IMR-90 (cell line): Measurements from ENCODE around the gene KAT7. TPM values are rescaled to one million over a fixed set of nuclear protein-coding genes. Genes with fewer than 3 reads are reported as not detected.

Source experiments
- ATAC-seq: fragments of 200-7000 bp; cut with Tn5 transposase; 2 replicates; pipeline ENCODE4 v1.9.1; 2020; ENCODE audit warnings: low read depth, mild to moderate bottlenecking, moderate library complexity
- BruUV-seq: library from RNA; stranded (reverse); fragments of 400-500 nt; replicated peaks from 2 replicates; lab custom pipeline; 2021; lab: Mats Ljungman, UMichigan
- CTCF ChIA-PET: fragments of 300-600 bp; formaldehyde crosslinking; extraction: SDS; loops from one replicate; lab custom pipeline; 2021; ENCODE audit warnings: antibody characterized with exemption; lab: Yijun Ruan, JAX
- POLR2A ChIA-PET: fragments of 300-600 bp; sonication (Branson Sonifier 250); formaldehyde crosslinking; loops from one replicate; lab custom pipeline; 2022; ENCODE audit warnings: antibody characterized with exemption; ENCODE audit not compliant: unreplicated experiment; lab: Charles Lee
- DNase-seq: peaks from one replicate; pipeline ENCODE4 v3.0.0; 2013
- H2AFZ ChIP-seq: replicated peaks from 2 replicates; pipeline ENCODE3; 2013; ENCODE audit warnings: low read length, mild to moderate bottlenecking; ENCODE audit not compliant: poor library complexity
- H2AK5ac ChIP-seq: 2 replicates; pipeline ENCODE4 v1.6.1; 2013; ENCODE audit warnings: low read depth, low read length, inconsistent platforms
- H2AK9ac ChIP-seq: replicated peaks from 2 replicates; pipeline ENCODE3; 2013; ENCODE audit warnings: mild to moderate bottlenecking, low read depth, low read length, moderate library complexity; ENCODE audit not compliant: poor library complexity
- H2BK120ac ChIP-seq: 2 replicates; pipeline ENCODE4 v1.6.1; 2013; ENCODE audit warnings: low read depth, low read length, inconsistent platforms
- H2BK15ac ChIP-seq: 3 replicates; pipeline ENCODE4 v1.6.1; 2013; ENCODE audit warnings: low read depth, low read length, inconsistent platforms
- H2BK20ac ChIP-seq: 2 replicates; pipeline ENCODE4 v1.6.1; 2013; ENCODE audit warnings: low read depth, mild to moderate bottlenecking, inconsistent platforms, low read length, moderate library complexity
- H2BK5ac ChIP-seq: 2 replicates; pipeline ENCODE4 v1.6.1; 2013; ENCODE audit warnings: mild to moderate bottlenecking, low read depth, low read length, inconsistent platforms; ENCODE audit not compliant: poor library complexity, severe bottlenecking
- H3K14ac ChIP-seq: replicated peaks from 2 replicates; pipeline ENCODE4 v1.6.1; 2013; ENCODE audit warnings: low read depth, low read length, inconsistent platforms
- H3K18ac ChIP-seq: 2 replicates; pipeline ENCODE4 v1.6.1; 2013; ENCODE audit warnings: low read depth, low read length, control low read depth
- H3K23ac ChIP-seq: 2 replicates; pipeline ENCODE4 v1.6.1; 2013; ENCODE audit warnings: low read depth, low read length, inconsistent platforms
- H3K27ac ChIP-seq: 2 replicates; pipeline ENCODE4 v1.5.1; 2013; ENCODE audit warnings: mild to moderate bottlenecking, control low read depth, low read length; ENCODE audit not compliant: insufficient read depth
- H3K27me3 ChIP-seq: 2 replicates; pipeline ENCODE4 v1.6.1; 2013; ENCODE audit warnings: low read length; ENCODE audit not compliant: control insufficient read depth, insufficient read depth
- H3K36me3 ChIP-seq: 2 replicates; pipeline ENCODE4 v1.6.1; 2013; ENCODE audit warnings: low read length, mixed read lengths; ENCODE audit not compliant: control insufficient read depth, insufficient read depth
- H3K4ac ChIP-seq: 2 replicates; pipeline ENCODE4 v1.6.1; 2013; ENCODE audit warnings: low read depth, low read length, inconsistent platforms
- H3K4me1 ChIP-seq: 2 replicates; pipeline ENCODE4 v1.6.1; 2013; ENCODE audit warnings: low read length, mixed read lengths; ENCODE audit not compliant: control insufficient read depth, insufficient read depth
- H3K4me2 ChIP-seq: 2 replicates; pipeline ENCODE4 v1.6.1; 2013; ENCODE audit warnings: low read depth, mild to moderate bottlenecking, control low read depth, low read length, moderate library complexity
- H3K4me3 ChIP-seq: 2 replicates; pipeline ENCODE4 v1.5.1; 2013; ENCODE audit warnings: low read depth, mild to moderate bottlenecking, control low read depth, low read length, moderate library complexity; ENCODE audit not compliant: insufficient read depth
- H3K56ac ChIP-seq: 2 replicates; pipeline ENCODE4 v1.6.1; 2013; ENCODE audit warnings: low read length, inconsistent platforms; ENCODE audit not compliant: insufficient read depth; ENCODE audit errors: extremely low read depth
- H3K79me1 ChIP-seq, 2 experiments: 2 replicates each; pipeline ENCODE4 v1.6.1; 2013; ENCODE audit warnings: low read length in 2 of 2, inconsistent platforms in 1 of 2, low read depth in 1 of 2
- H3K9ac ChIP-seq: 2 replicates; pipeline ENCODE4 v1.6.1; 2013; ENCODE audit warnings: low read depth, low read length, control low read depth
- H3K9me1 ChIP-seq: 2 replicates; pipeline ENCODE4 v1.6.1; 2013; ENCODE audit warnings: low read length, inconsistent platforms; ENCODE audit not compliant: insufficient read depth
- H3K9me3 ChIP-seq: 2 replicates; pipeline ENCODE4 v1.6.1; 2013; ENCODE audit warnings: low read length; ENCODE audit not compliant: control insufficient read depth, insufficient read depth
- H4K20me1 ChIP-seq: 2 replicates; pipeline ENCODE4 v1.6.1; 2013; ENCODE audit warnings: low read length, inconsistent platforms; ENCODE audit not compliant: insufficient read depth
- H4K5ac ChIP-seq: 2 replicates; pipeline ENCODE4 v1.6.1; 2013; ENCODE audit warnings: mild to moderate bottlenecking, low read depth, low read length, control low read depth
- H4K8ac ChIP-seq, 2 experiments: 2 replicates each; pipeline ENCODE4 v1.6.1; 2013; ENCODE audit warnings: low read depth in 2 of 2, low read length in 2 of 2, control low read depth in 1 of 2, inconsistent platforms in 1 of 2
- H4K91ac ChIP-seq: 2 replicates; pipeline ENCODE4 v1.6.1; 2013; ENCODE audit warnings: low read depth, low read length, inconsistent platforms; ENCODE audit not compliant: insufficient read depth
- BHLHE40 ChIP-seq: fragments of 150-350 bp; IDR thresholded peaks from 2 replicates; pipeline ENCODE4 v1.6.1; 2016; ENCODE audit warnings: mild to moderate bottlenecking, low read depth, low read length
- CEBPB ChIP-seq: IDR thresholded peaks from 2 replicates; pipeline ENCODE4 v1.6.1; 2012; ENCODE audit warnings: low read depth, low read length, improper control_type of control experiment
- CHD1 ChIP-seq: IDR thresholded peaks from 2 replicates; pipeline ENCODE4 v1.6.1; 2012; ENCODE audit warnings: low read depth, low read length, improper control_type of control experiment
- ELK1 ChIP-seq: fragments of 150-350 bp; IDR thresholded peaks from 2 replicates; pipeline ENCODE4 v1.6.1; 2016; ENCODE audit warnings: low read depth, mild to moderate bottlenecking, low read length, moderate library complexity, borderline replicate concordance
- FOS ChIP-seq: fragments of 150-350 bp; IDR thresholded peaks from 2 replicates; pipeline ENCODE4 v1.6.1; 2016; ENCODE audit warnings: low read depth, low read length
- MAFK ChIP-seq: IDR thresholded peaks from 2 replicates; pipeline ENCODE4 v1.6.1; 2012; ENCODE audit warnings: low read depth, low read length, improper control_type of control experiment
- MAZ ChIP-seq: IDR thresholded peaks from 2 replicates; pipeline ENCODE4 v1.6.1; 2012; ENCODE audit warnings: low read depth, mild to moderate bottlenecking, low read length, improper control_type of control experiment, moderate library complexity, borderline replicate concordance
- MXI1 ChIP-seq: IDR thresholded peaks from 2 replicates; pipeline ENCODE4 v1.6.1; 2012; ENCODE audit warnings: low read depth, mild to moderate bottlenecking, low read length, moderate library complexity, borderline replicate concordance
- NFE2L2 ChIP-seq: fragments of 150-350 bp; IDR thresholded peaks from 2 replicates; pipeline ENCODE4 v1.6.1; 2016; ENCODE audit warnings: low read depth, mild to moderate bottlenecking, low read length
- POLR2A ChIP-seq: IDR thresholded peaks from 2 replicates; pipeline ENCODE4 v1.6.1; 2012; ENCODE audit warnings: mild to moderate bottlenecking, low read depth, low read length
- RAD21 ChIP-seq: IDR thresholded peaks from 2 replicates; pipeline ENCODE4 v1.6.1; 2012; ENCODE audit warnings: low read length, improper control_type of control experiment
- RCOR1 ChIP-seq: IDR thresholded peaks from 2 replicates; pipeline ENCODE4 v1.6.1; 2012; ENCODE audit warnings: mild to moderate bottlenecking, low read length, improper control_type of control experiment; ENCODE audit not compliant: insufficient replicate concordance
- RFX5 ChIP-seq: IDR thresholded peaks from 2 replicates; pipeline ENCODE4 v1.8.0; 2012; ENCODE audit warnings: low read depth, mild to moderate bottlenecking, low read length, moderate library complexity
- SMC3 ChIP-seq: fragments of 150-350 bp; IDR thresholded peaks from 2 replicates; pipeline ENCODE4 v1.6.1; 2016; ENCODE audit warnings: low read depth, mild to moderate bottlenecking, antibody characterized with exemption, low read length, moderate library complexity
- USF2 ChIP-seq: fragments of 150-350 bp; IDR thresholded peaks from 2 replicates; pipeline ENCODE4 v1.6.1; 2017; ENCODE audit warnings: mild to moderate bottlenecking, antibody characterized with exemption, low read length, low read depth
- WGBS, 2 experiments: methylation state at CpG; one replicate each; pipeline versions ENCODE4 v1.1.5 to v1.1.7; 2013; ENCODE audit warnings: missing lambda C conversion rate in 2 of 2; ENCODE audit not compliant: insufficient read length in 1 of 2; ENCODE audit errors: extremely low coverage in 2 of 2; 5-methylcytosine and 5-hydroxymethylcytosine counted together
- dilution Hi-C: fragments of 300-500 bp; cut with HindIII; formaldehyde crosslinking; loops from one replicate; pipeline ENCODE4 v1.14.3; 2018; ENCODE audit warnings: low sequenced_read_pairs; ENCODE audit not compliant: unreplicated experiment
- in situ Hi-C: fragments of 300-500 bp; cut with MboI; formaldehyde crosslinking; loops from 3 replicates; pipeline ENCODE4 v1.14.3; 2019; ENCODE audit warnings: low sequenced_read_pairs, inconsistent platforms, mixed read lengths
- intact Hi-C: fragments of 100-400 bp; cut with micrococcal nuclease; formaldehyde crosslinking; loops from 2 replicates; pipeline ENCODE4 v1.10.0; 2022
- polyA plus RNA-seq, 3 experiments: library from polyadenylated mRNA; depleted of rRNA; stranded (reverse); fragments of >200 nt; gene quantifications; 2 replicates each; pipeline ENCODE4 v1.2.3, GENCODE V29; 2012; ENCODE audit warnings: low replicate concordance in 1 of 3
- total RNA-seq: library from RNA; depleted of rRNA; stranded (reverse); fragments of >200 nt; gene quantifications from 2 replicates; pipeline ENCODE4 v1.2.3, GENCODE V29; 2012

KAT7 gene
- total and polyA plus RNA-seq, 2 of the 4 experiments (the other 2 are of a cell fraction), result 16.9 to 21.9 TPM

GRCh38 chr17:49756323-49757150, 31.9 kb upstream of the KAT7 start:
- ATAC-seq (no peak), DNase-seq (no peak)
- H2AFZ ChIP-seq, result no peak overlapping the region
- H3K36me3 ChIP-seq, result no peaks in the 10 kb centered on the region
- H3K4me3 ChIP-seq, result no peak overlapping the region
- no CpG with 5 or more reads among the region's 9 CpGs for WGBS, 2 experiments
- no peaks in the 10 kb centered on the region for H3K4me1 ChIP-seq
- H3K56ac ChIP-seq, result no peak overlapping the region
- in situ Hi-C loops, result no loop called here
- no TSS peak for BruUV-seq
- H3K4ac ChIP-seq, result no peak overlapping the region
- intact Hi-C loops, result no loop called here
- no peak overlapping the region for H2BK5ac ChIP-seq
- H2BK15ac ChIP-seq, result no peak overlapping the region
- H4K5ac ChIP-seq, result no peak overlapping the region
- no peak overlapping the region for H3K9ac ChIP-seq
- H3K79me1 ChIP-seq, result no peaks in the 10 kb centered on the region
- no peak overlapping the region for H3K27ac ChIP-seq
- H2AK9ac ChIP-seq, result no peak overlapping the region
- H2BK20ac ChIP-seq, result no peak overlapping the region
- POLR2A ChIA-PET, result no interaction called here
- H4K20me1 ChIP-seq, result no peaks in the 10 kb centered on the region
- CTCF ChIA-PET, result interaction anchor here (0.5 to 0.6 kb wide), 2 partner anchors 30 to 95 kb away, joined by 3 to 5 read pairs; no protein-coding TSS in a partner anchor
- H3K14ac ChIP-seq, result no peak overlapping the region
- no peak overlapping the region for H2BK120ac ChIP-seq
- H2AK5ac ChIP-seq, result no peak overlapping the region
- no peaks in the 10 kb centered on the region for H3K9me3 ChIP-seq
- no peak overlapping the region for H3K18ac ChIP-seq
- no peak overlapping the region for H3K23ac ChIP-seq
- H4K91ac ChIP-seq, result no peak overlapping the region
- H3K27me3 ChIP-seq, result peaks cover 3% of the 10 kb centered on the region
- H3K9me1 ChIP-seq, result no peaks in the 10 kb centered on the region
- H4K8ac ChIP-seq, result no peak overlapping the region
- dilution Hi-C loops, result no loop called here
- H3K4me2 ChIP-seq, result no peak overlapping the region
- TF ChIP-seq SMC3, result no peak
- TF ChIP-seq POLR2A, result no peak
- no peak for TF ChIP-seq RCOR1
- no peak for TF ChIP-seq ELK1
- TF ChIP-seq RFX5, result no peak
- no peak for TF ChIP-seq MAZ
- no peak for TF ChIP-seq CEBPB
- no peak for TF ChIP-seq USF2
- TF ChIP-seq MXI1, result no peak
- TF ChIP-seq CHD1, result no peak
- no peak for TF ChIP-seq MAFK
- TF ChIP-seq BHLHE40, result no peak
- TF ChIP-seq RAD21, result no peak
- TF ChIP-seq FOS, result no peak
- TF ChIP-seq NFE2L2, result no peak
